ENCODE results near the gene STKLD1.

GRCh38 chr9:133419005-133419404 is 42.8 kb downstream of the STKLD1 start:
- TF ChIP-seq, protein P1, sequence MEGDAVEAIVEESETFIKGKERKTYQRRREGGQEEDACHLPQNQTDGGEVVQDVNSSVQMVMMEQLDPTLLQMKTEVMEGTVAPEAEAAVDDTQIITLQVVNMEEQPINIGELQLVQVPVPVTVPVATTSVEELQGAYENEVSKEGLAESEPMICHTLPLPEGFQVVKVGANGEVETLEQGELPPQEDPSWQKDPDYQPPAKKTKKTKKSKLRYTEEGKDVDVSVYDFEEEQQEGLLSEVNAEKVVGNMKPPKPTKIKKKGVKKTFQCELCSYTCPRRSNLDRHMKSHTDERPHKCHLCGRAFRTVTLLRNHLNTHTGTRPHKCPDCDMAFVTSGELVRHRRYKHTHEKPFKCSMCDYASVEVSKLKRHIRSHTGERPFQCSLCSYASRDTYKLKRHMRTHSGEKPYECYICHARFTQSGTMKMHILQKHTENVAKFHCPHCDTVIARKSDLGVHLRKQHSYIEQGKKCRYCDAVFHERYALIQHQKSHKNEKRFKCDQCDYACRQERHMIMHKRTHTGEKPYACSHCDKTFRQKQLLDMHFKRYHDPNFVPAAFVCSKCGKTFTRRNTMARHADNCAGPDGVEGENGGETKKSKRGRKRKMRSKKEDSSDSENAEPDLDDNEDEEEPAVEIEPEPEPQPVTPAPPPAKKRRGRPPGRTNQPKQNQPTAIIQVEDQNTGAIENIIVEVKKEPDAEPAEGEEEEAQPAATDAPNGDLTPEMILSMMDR (IDR thresholded peaks at IDR 0.05), result no peak
- TF ChIP-seq POLR2A (IDR thresholded peaks at IDR 0.05), result no peak

Data from esophagus squamous epithelium (tissue), 4 donors.